GM23338 (cell line): Measurements from ENCODE around the gene CNTN1. TPM values are rescaled to one million over a fixed set of nuclear protein-coding genes. Genes with fewer than 3 reads are reported as not detected.

Experiments
- ATAC-seq: fragments of 200-7000 bp; cut with Tn5 transposase; 3 replicates; pipeline ENCODE4 v1.9.1; 2020
- DNase-seq: peaks from one replicate; pipeline ENCODE4 v3.0.0-alpha.2; 2015; ENCODE audit warnings: low spot score
- H2AFZ ChIP-seq: fragments of 200-600 bp; sonication (generic); 2 replicates; pipeline ENCODE4 v1.8.0; 2016; ENCODE audit warnings: antibody characterized with exemption, mild to moderate bottlenecking, moderate library complexity
- H3F3A ChIP-seq: fragments of 200-600 bp; sonication (generic); replicated peaks from 2 replicates; pipeline ENCODE4 v1.8.0; 2017; ENCODE audit warnings: antibody characterized with exemption, mixed run types, low read depth
- H3K27ac ChIP-seq: fragments of 200-600 bp; sonication (generic); 2 replicates; pipeline ENCODE4 v1.6.1; 2016; ENCODE audit warnings: low read depth
- H3K27me3 ChIP-seq: fragments of 200-600 bp; sonication (generic); 2 replicates; pipeline ENCODE4 v1.8.0; 2016; ENCODE audit warnings: mild to moderate bottlenecking, mixed run types, moderate library complexity; ENCODE audit not compliant: insufficient read depth
- H3K36me3 ChIP-seq: fragments of 200-600 bp; sonication (generic); 2 replicates; pipeline ENCODE4 v1.8.0; 2016; ENCODE audit warnings: mild to moderate bottlenecking; ENCODE audit not compliant: insufficient read depth
- H3K4me1 ChIP-seq: fragments of 200-600 bp; sonication (generic); 2 replicates; pipeline ENCODE4 v1.8.0; 2016; ENCODE audit warnings: mild to moderate bottlenecking, moderate library complexity; ENCODE audit not compliant: insufficient read depth
- H3K4me2 ChIP-seq: fragments of 200-600 bp; sonication (generic); 2 replicates; pipeline ENCODE4 v1.7.1; 2017; ENCODE audit warnings: mixed run types
- H3K4me3 ChIP-seq: fragments of 200-600 bp; sonication (generic); 2 replicates; pipeline ENCODE4 v1.6.1; 2016; ENCODE audit warnings: mixed run types
- H3K79me2 ChIP-seq: fragments of 200-600 bp; sonication (generic); replicated peaks from 2 replicates; pipeline ENCODE4 v1.8.0; 2017; ENCODE audit warnings: mild to moderate bottlenecking; ENCODE audit not compliant: insufficient read depth
- H3K9me2 ChIP-seq: fragments of 200-600 bp; sonication (generic); 2 replicates; pipeline ENCODE4 v1.8.0; 2017; ENCODE audit not compliant: insufficient read depth
- H4K20me1 ChIP-seq: fragments of 200-600 bp; sonication (generic); replicated peaks from 2 replicates; pipeline ENCODE4 v1.8.0; 2017; ENCODE audit warnings: mild to moderate bottlenecking; ENCODE audit not compliant: insufficient read depth
- H3K27ac Mint-ChIP-seq: 2 replicates; pipeline ENCODE4 v1.8.0; 2020; ENCODE audit warnings: inconsistent platforms, mild to moderate bottlenecking, moderate library complexity, mixed read lengths
- H3K27me3 Mint-ChIP-seq: 3 replicates; pipeline ENCODE4 v1.8.0; 2022; ENCODE audit warnings: low read depth, mild to moderate bottlenecking, moderate library complexity, mixed read lengths, inconsistent platforms; ENCODE audit not compliant: insufficient read depth, poor library complexity
- H3K36me3 Mint-ChIP-seq: 3 replicates; pipeline ENCODE4 v1.8.0; 2021; ENCODE audit warnings: low read depth, mild to moderate bottlenecking, inconsistent platforms, moderate library complexity, mixed read lengths
- H3K4me1 Mint-ChIP-seq: 3 replicates; pipeline ENCODE4 v1.8.0; 2020; ENCODE audit warnings: mild to moderate bottlenecking, inconsistent platforms, mixed read lengths
- H3K4me3 Mint-ChIP-seq: 3 replicates; pipeline ENCODE4 v1.8.0; 2021; ENCODE audit warnings: moderate library complexity, mild to moderate bottlenecking, inconsistent platforms, mixed read lengths
- H3K9me3 Mint-ChIP-seq: 3 replicates; pipeline ENCODE4 v1.8.0; 2020; ENCODE audit warnings: moderate library complexity, mild to moderate bottlenecking, inconsistent platforms, mixed read lengths
- CREB1 ChIP-seq: fragments of 250-450 bp; sonication (Bioruptor Pico); IDR thresholded peaks from 2 replicates; pipeline ENCODE4 v1.5.0; 2020; ENCODE audit warnings: low read depth, mild to moderate bottlenecking, moderate library complexity
- CTCF ChIP-seq, 2 experiments: fragments of 200-600 bp in 1 of 2; sonication (generic) in 1 of 2; conservative IDR thresholded peaks; 2 replicates each; pipeline versions ENCODE4 v1.5.1 to v1.6.1; 2016 to 2017; ENCODE audit warnings: antibody characterized with exemption in 2 of 2, low read depth in 2 of 2, mild to moderate bottlenecking in 2 of 2, moderate library complexity in 1 of 2
- EZH2 ChIP-seq: fragments of 200-600 bp; sonication (generic); IDR thresholded peaks from one replicate; pipeline ENCODE4 v1.8.0; 2017; ENCODE audit warnings: antibody characterized with exemption, mild to moderate bottlenecking, low read depth; ENCODE audit not compliant: unreplicated experiment
- JUNB ChIP-seq: IDR thresholded peaks from one replicate; pipeline ENCODE4 v1.6.1; 2016; ENCODE audit warnings: antibody characterized with exemption; ENCODE audit not compliant: unreplicated experiment
- POLR2AphosphoS5 ChIP-seq: IDR thresholded peaks from 2 replicates; pipeline ENCODE4 v1.6.1; 2016; ENCODE audit warnings: antibody characterized with exemption, low read depth
- REST ChIP-seq: IDR thresholded peaks from one replicate; pipeline ENCODE4 v1.6.1; 2018; ENCODE audit warnings: antibody characterized with exemption; ENCODE audit not compliant: unreplicated experiment
- ZNF114 ChIP-seq: fragments of 250-450 bp; sonication (Bioruptor Pico); IDR thresholded peaks from 2 replicates; pipeline ENCODE4 v1.5.0; 2020; ENCODE audit warnings: mild to moderate bottlenecking, moderate library complexity
- ZNF331 ChIP-seq: fragments of 250-450 bp; sonication (Bioruptor Pico); IDR thresholded peaks from 2 replicates; pipeline ENCODE4 v1.5.0; 2020; ENCODE audit warnings: low read depth, mild to moderate bottlenecking, moderate library complexity
- polyA plus RNA-seq: library from polyadenylated mRNA; unstranded; fragments of >200 nt; fragmentation: Nextera tagmentation; extraction: Ambion mirVana; gene quantifications from 2 replicates; pipeline ENCODE4 v1.2.1, GENCODE V29; 2016
- total RNA-seq: library from RNA; depleted of rRNA; stranded (reverse); fragments of >200 nt; shearing (Covaris generic); gene quantifications from 2 replicates; pipeline ENCODE4 v1.2.3, GENCODE V29; 2014
- TF ChIP-seq, protein P1 (sequence below): IDR thresholded peaks from 2 replicates; pipeline ENCODE4 v1.6.1; 2016; ENCODE audit warnings: antibody characterized with exemption

Gene CNTN1
- total and polyA plus RNA-seq, 2 experiments from 2014 or later, result 5.0 to 27.0 TPM

GRCh38 chr12:40959041-40959440, 266.8 kb downstream of the CNTN1 start:
- Histone ChIP-seq H2AFZ (no peak overlapping the region), H3K27ac (no peak overlapping the region), H3K27me3 (no peaks in the 10 kb centered on the region), H4K20me1 (no peaks in the 10 kb centered on the region), H3K36me3 (no peaks in the 10 kb centered on the region), H3K4me2 (no peak overlapping the region), H3K4me1 (no peaks in the 10 kb centered on the region), H3K9me2 (no peaks in the 10 kb centered on the region), H3K4me3 (no peak overlapping the region), H3K79me2 (no peaks in the 10 kb centered on the region), H3F3A (no peaks in the 10 kb centered on the region)
- Mint-ChIP-seq H3K36me3 (no peaks in the 10 kb centered on the region), H3K27me3 (no peaks in the 10 kb centered on the region), H3K9me3 (no peaks in the 10 kb centered on the region), H3K27ac (no peak overlapping the region), H3K4me1 (no peaks in the 10 kb centered on the region), H3K4me3 (no peak overlapping the region)
- no peak for ATAC-seq
- TF ChIP-seq ZNF114 (CRISPR knock-in tag) (no peak), REST (no peak), ZNF331 (CRISPR knock-in tag) (no peak), POLR2AphosphoS5 (no peak)
- TF ChIP-seq, protein P1, sequence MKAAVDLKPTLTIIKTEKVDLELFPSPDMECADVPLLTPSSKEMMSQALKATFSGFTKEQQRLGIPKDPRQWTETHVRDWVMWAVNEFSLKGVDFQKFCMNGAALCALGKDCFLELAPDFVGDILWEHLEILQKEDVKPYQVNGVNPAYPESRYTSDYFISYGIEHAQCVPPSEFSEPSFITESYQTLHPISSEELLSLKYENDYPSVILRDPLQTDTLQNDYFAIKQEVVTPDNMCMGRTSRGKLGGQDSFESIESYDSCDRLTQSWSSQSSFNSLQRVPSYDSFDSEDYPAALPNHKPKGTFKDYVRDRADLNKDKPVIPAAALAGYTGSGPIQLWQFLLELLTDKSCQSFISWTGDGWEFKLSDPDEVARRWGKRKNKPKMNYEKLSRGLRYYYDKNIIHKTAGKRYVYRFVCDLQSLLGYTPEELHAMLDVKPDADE, result no peak
- DNase-seq, result no peak

DNA sequence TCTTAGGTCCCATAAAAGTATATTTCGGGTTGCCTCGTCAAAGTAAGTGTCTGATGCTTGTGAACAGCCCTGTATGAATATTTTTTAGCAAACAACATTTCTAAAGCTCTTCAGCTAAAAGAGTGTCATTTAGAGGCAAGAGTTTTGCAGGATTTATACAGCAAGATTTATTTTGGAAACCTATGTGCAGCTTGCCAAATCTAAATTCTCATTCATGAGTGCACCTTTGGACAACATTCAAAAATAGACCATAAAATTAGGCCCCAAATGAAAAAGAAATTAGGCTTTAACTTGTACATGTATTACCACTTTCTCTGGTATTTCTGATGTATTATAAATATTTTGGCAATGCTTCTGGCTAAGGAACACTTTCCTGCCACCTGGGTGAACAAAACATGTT, 271.5 kb downstream of the CNTN1 start:
- H3K36me3 Mint-ChIP-seq, result no peaks in the 10 kb centered on the region
- DNase-seq (no peak), ATAC-seq (no peak)
- no peaks in the 10 kb centered on the region for H3K4me1 Mint-ChIP-seq
- no peak overlapping the region for H3K4me2 ChIP-seq
- H3K9me3 Mint-ChIP-seq, result no peaks in the 10 kb centered on the region
- H3K79me2 ChIP-seq, result no peaks in the 10 kb centered on the region
- H3K36me3 ChIP-seq, result no peaks in the 10 kb centered on the region
- H3K27ac ChIP-seq, result no peak overlapping the region
- H3F3A ChIP-seq, result no peaks in the 10 kb centered on the region
- H2AFZ ChIP-seq, result no peak overlapping the region
- H4K20me1 ChIP-seq, result no peaks in the 10 kb centered on the region
- no peaks in the 10 kb centered on the region for H3K9me2 ChIP-seq
- no peak overlapping the region for H3K4me3 Mint-ChIP-seq
- H3K27me3 Mint-ChIP-seq, result no peaks in the 10 kb centered on the region
- H3K4me1 ChIP-seq, result no peaks in the 10 kb centered on the region
- no peak overlapping the region for H3K4me3 ChIP-seq
- H3K27ac Mint-ChIP-seq, result no peak overlapping the region
- no peaks in the 10 kb centered on the region for H3K27me3 ChIP-seq
- no peak for TF ChIP-seq EZH2
- no peak for TF ChIP-seq ZNF114 (CRISPR knock-in tag)
- TF ChIP-seq JUNB, result no peak
- no peak for TF ChIP-seq CTCF (conservative IDR thresholded peaks at IDR 0.05; ENCODE audit: low read depth in 2 of 2)
- TF ChIP-seq REST, result no peak
- no peak for TF ChIP-seq ZNF331 (CRISPR knock-in tag)
- no peak for TF ChIP-seq CREB1
- no peak for TF ChIP-seq POLR2AphosphoS5
